Spleen (tissue), 11 donors: ENCODE results near the gene GPR84. TPM values are rescaled to one million over a fixed set of nuclear protein-coding genes. Genes with fewer than 3 reads are reported as not detected.

Experiments
- DNase-seq: peaks from one replicate; pipeline ENCODE4 v3.0.0-alpha.2; 2020
- H3K27ac ChIP-seq, 8 donors: fragments of 200-600 bp; sonication (generic) in 7 of 8; 1 replicate in 4 of 8; 2 replicates in 4 of 8; pipeline versions ENCODE4 v1.5.0 to v1.8.0; 2016 to 2021; ENCODE audit warnings: inconsistent platforms in 4 of 8, mild to moderate bottlenecking in 4 of 8, moderate library complexity in 1 of 8
- H3K27me3 ChIP-seq, 7 donors: fragments of 200-600 bp; sonication (generic) in 6 of 7; replicated peaks in 1 of 7; 1 replicate in 4 of 7; 2 replicates in 3 of 7; pipeline versions ENCODE4 v1.5.0 to v1.8.0; 2016 to 2021; ENCODE audit warnings: inconsistent platforms in 3 of 7, mild to moderate bottlenecking in 1 of 7
- H3K36me3 ChIP-seq, 6 donors: fragments of 200-600 bp; sonication (generic) in 5 of 6; 1 replicate in 4 of 6; 2 replicates in 2 of 6; pipeline versions ENCODE4 v1.5.0 to v1.8.0; 2016 to 2021; ENCODE audit warnings: inconsistent platforms in 2 of 6
- H3K4me1 ChIP-seq, 6 donors: fragments of 200-600 bp; sonication (generic) in 5 of 6; 1 replicate in 3 of 6; 2 replicates in 3 of 6; pipeline versions ENCODE4 v1.5.0 to v1.8.0; 2016 to 2021; ENCODE audit warnings: inconsistent platforms in 3 of 6
- H3K4me3 ChIP-seq, 8 donors: fragments of 200-600 bp; sonication (generic) in 7 of 8; 1 replicate in 4 of 8; 2 replicates in 4 of 8; pipeline versions ENCODE4 v1.5.0 to v1.8.0; 2016 to 2021; ENCODE audit warnings: inconsistent platforms in 4 of 8, mild to moderate bottlenecking in 4 of 8, moderate library complexity in 2 of 8
- H3K9me3 ChIP-seq, 8 donors: fragments of 200-600 bp; sonication (generic) in 7 of 8; 1 replicate in 4 of 8; 2 replicates in 4 of 8; pipeline versions ENCODE4 v1.5.0 to v1.8.0; 2016 to 2021; ENCODE audit warnings: inconsistent platforms in 4 of 8
- POLR2A ChIP-seq, 3 donors: fragments of 450-650 bp; IDR thresholded peaks; one replicate each; pipeline ENCODE4 v1.5.1; 2017; ENCODE audit warnings: antibody characterized with exemption in 3 of 3, mild to moderate bottlenecking in 1 of 3
- POLR2AphosphoS5 ChIP-seq, 3 donors: sonication (generic); formaldehyde crosslinking; IDR thresholded peaks; one replicate each; pipeline ENCODE4 v1.5.1; 2017; ENCODE audit warnings: antibody characterized with exemption in 3 of 3
- WGBS, 5 donors: extraction: QIAGEN DNeasy Blood & Tissue Kit in 3 of 5; methylation state at CpG; one replicate each; pipeline versions ENCODE4 v1.1.5 to v1.1.7; 2013 to 2018; 5-methylcytosine and 5-hydroxymethylcytosine counted together
- intact Hi-C: fragments of 100-400 bp; cut with DNase I; formaldehyde crosslinking; loops from one replicate; pipeline ENCODE4 v1.15.0; 2023; ENCODE audit warnings: low total_unique reads
- polyA plus RNA-seq, 3 donors: library from polyadenylated mRNA; stranded (reverse); fragments of 200-250 nt; gene quantifications; one replicate each; pipeline ENCODE4 v1.2.1, GENCODE V29; 2013
- total RNA-seq, 7 donors: library from RNA; depleted of rRNA in 3 of 7; stranded (reverse); fragments of >200 nt in 3 of 7; fragmentation: NEBNext Ultra II Directional in 4 of 7; extraction: Animal tissue kit (Norgen Biotek cat#: 25700) in 4 of 7; gene quantifications; one replicate each; pipeline versions ENCODE4 v1.1.0 to v1.2.1, GENCODE V29; 2016 to 2021
- TF ChIP-seq, protein P1 (sequence below), 11 experiments: fragments of 200-600 bp in 7 of 11; fragments of 450-650 bp in 4 of 11; sonication (generic) in 4 of 11; IDR thresholded peaks in 8 of 11; conservative IDR thresholded peaks in 3 of 11; 1 replicate in 7 of 11; 2 replicates in 4 of 11; pipeline versions ENCODE4 v1.4.0 to v1.8.0; 2016 to 2021; ENCODE audit warnings: antibody characterized with exemption in 11 of 11, inconsistent platforms in 4 of 11, mild to moderate bottlenecking in 1 of 11
- donor health status: healthy with polysubstance abuse.
- donor health status: DM: no; HTN: no; CAD: no; lungs with moderate emphysema.
- donor health status: DM: no; HTN: no; CAD: no.
- donor health status: Bipolar disorder and iron deficiency.
- donor health status: healthy.
- donor health status: DM: no; HTN: no; CAD: no.
- donor health status: DM: yes; HTN: yes; CAD: no.

Gene GPR84
- total and polyA plus RNA-seq, 10 donors, result 0.35 to 12.5 (median 2.3) TPM

GRCh38 chr12:54389607-54390175 is 25.4 kb upstream of the GPR84 start:
- TF ChIP-seq, protein P1, sequence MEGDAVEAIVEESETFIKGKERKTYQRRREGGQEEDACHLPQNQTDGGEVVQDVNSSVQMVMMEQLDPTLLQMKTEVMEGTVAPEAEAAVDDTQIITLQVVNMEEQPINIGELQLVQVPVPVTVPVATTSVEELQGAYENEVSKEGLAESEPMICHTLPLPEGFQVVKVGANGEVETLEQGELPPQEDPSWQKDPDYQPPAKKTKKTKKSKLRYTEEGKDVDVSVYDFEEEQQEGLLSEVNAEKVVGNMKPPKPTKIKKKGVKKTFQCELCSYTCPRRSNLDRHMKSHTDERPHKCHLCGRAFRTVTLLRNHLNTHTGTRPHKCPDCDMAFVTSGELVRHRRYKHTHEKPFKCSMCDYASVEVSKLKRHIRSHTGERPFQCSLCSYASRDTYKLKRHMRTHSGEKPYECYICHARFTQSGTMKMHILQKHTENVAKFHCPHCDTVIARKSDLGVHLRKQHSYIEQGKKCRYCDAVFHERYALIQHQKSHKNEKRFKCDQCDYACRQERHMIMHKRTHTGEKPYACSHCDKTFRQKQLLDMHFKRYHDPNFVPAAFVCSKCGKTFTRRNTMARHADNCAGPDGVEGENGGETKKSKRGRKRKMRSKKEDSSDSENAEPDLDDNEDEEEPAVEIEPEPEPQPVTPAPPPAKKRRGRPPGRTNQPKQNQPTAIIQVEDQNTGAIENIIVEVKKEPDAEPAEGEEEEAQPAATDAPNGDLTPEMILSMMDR (IDR thresholded peaks at IDR 0.05 in 8 of 11, conservative IDR thresholded peaks at IDR 0.05 in 3 of 11), result no peak
- TF ChIP-seq POLR2AphosphoS5 (IDR thresholded peaks at IDR 0.05) (no peak), POLR2A (IDR thresholded peaks at IDR 0.05) (no peak)
- intact Hi-C loops, result no loop called here
- Histone ChIP-seq H3K36me3 (peaks cover 0 to 4% (median 0%) of the 10 kb centered on the region in 6 donors), H3K9me3 (no peaks in the 10 kb centered on the region), H3K4me3 (peak overlapping the region in 1 of 8 donors; percentile 77), H3K4me1 (peaks cover 7 to 99% (median 60%) of the 10 kb centered on the region in 6 donors), H3K27me3 (peaks cover 0 to 16% (median 0%) of the 10 kb centered on the region in 7 donors), H3K27ac (peak overlapping the region in 3 of 8 donors; percentile 25 to 78 (median 67))
- 88 to 94% (median 89%) methylated on average over 4 to 5 of the region's 5 CpGs for WGBS, 5 donors
- DNase-seq, result no peak

- Histone ChIP-seq H3K36me3 (no peaks in the 10 kb centered on the region), H3K27me3 (peaks cover 0 to 16% (median 0%) of the 10 kb centered on the region in 7 donors), H3K27ac (peak overlapping the region in 2 of 8 donors; percentile 10 to 78), H3K4me1 (peaks cover 11 to 100% (median 64%) of the 10 kb centered on the region in 6 donors), H3K4me3 (no peak overlapping the region), H3K9me3 (no peaks in the 10 kb centered on the region)
- TF ChIP-seq, protein P1 (IDR thresholded peaks at IDR 0.05 in 8 of 11, conservative IDR thresholded peaks at IDR 0.05 in 3 of 11), result no peak
- TF ChIP-seq POLR2AphosphoS5 (IDR thresholded peaks at IDR 0.05) (no peak), POLR2A (IDR thresholded peaks at IDR 0.05) (no peak)
- WGBS, 5 donors, result 57 to 76% (median 61%) methylated on average over 2 to 3 of the region's 3 CpGs
- intact Hi-C loops, result no loop called here
- no peak for DNase-seq
Observed at GRCh38 chr12:54389134-54389508, 24.8 kb upstream of the GPR84 start.

GRCh38 chr12:54388237-54389133 is 24.2 kb upstream of the GPR84 start:
- Histone ChIP-seq H3K27me3 (peaks cover 0 to 16% (median 0%) of the 10 kb centered on the region in 7 donors), H3K27ac (peak overlapping the region in 2 of 8 donors; percentile 10 to 78), H3K9me3 (no peaks in the 10 kb centered on the region), H3K36me3 (no peaks in the 10 kb centered on the region), H3K4me1 (peaks cover 15 to 100% (median 67%) of the 10 kb centered on the region in 6 donors), H3K4me3 (no peak overlapping the region)
- TF ChIP-seq POLR2A (IDR thresholded peaks at IDR 0.05) (no peak), POLR2AphosphoS5 (IDR thresholded peaks at IDR 0.05) (no peak)
- TF ChIP-seq, protein P1 (IDR thresholded peaks at IDR 0.05 in 8 of 11, conservative IDR thresholded peaks at IDR 0.05 in 3 of 11), result no peak
- peak; percentile 44 for DNase-seq
- WGBS, 5 donors, result 62 to 77% (median 72%) methylated on average over 4 of the region's 4 CpGs
- intact Hi-C loops, result no loop called here

DNA sequence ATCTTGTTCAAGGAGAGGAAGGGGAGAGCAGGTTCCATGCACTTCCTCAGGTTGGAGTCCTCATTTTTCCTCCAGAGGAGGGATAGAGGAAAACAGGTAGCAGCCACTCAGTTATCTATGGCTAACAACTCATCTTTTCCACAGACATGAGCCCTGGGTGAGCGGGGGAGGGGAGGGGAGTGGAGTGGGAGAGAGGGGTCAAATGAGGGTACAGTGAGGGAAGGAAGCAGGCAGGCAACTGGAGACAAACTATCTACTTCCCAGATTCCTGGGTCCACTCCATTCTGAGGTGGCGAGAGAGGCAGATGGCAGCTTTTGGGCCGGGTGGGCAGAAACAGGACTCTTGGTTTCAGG is 22.8 kb upstream of the GPR84 start:
- Histone ChIP-seq H3K4me3 (no peak overlapping the region), H3K27me3 (peaks cover 0 to 15% (median 0%) of the 10 kb centered on the region in 7 donors), H3K27ac (peak overlapping the region in 5 of 8 donors; percentile 1 to 38 (median 7)), H3K4me1 (peaks cover 15 to 99% (median 62%) of the 10 kb centered on the region in 6 donors), H3K36me3 (no peaks in the 10 kb centered on the region), H3K9me3 (no peaks in the 10 kb centered on the region)
- TF ChIP-seq POLR2A (IDR thresholded peaks at IDR 0.05), result no peak
- TF ChIP-seq, protein P1 (IDR thresholded peaks at IDR 0.05 in 8 of 11, conservative IDR thresholded peaks at IDR 0.05 in 3 of 11), result no peak
- no peak for TF ChIP-seq POLR2AphosphoS5 (IDR thresholded peaks at IDR 0.05)
- WGBS, 5 donors, result 89 to 96% (median 96%) methylated on average over 3 of the region's 3 CpGs
- DNase-seq, result no peak
- intact Hi-C loops, result no loop called here
